Femur (tissue), 1 donor: ENCODE measurements around the gene PITPNC1.

Experiments used
- DNase-seq: peaks from one replicate; pipeline ENCODE4 v3.0.0-alpha.2; 2017

Gene PITPNC1

DNA sequence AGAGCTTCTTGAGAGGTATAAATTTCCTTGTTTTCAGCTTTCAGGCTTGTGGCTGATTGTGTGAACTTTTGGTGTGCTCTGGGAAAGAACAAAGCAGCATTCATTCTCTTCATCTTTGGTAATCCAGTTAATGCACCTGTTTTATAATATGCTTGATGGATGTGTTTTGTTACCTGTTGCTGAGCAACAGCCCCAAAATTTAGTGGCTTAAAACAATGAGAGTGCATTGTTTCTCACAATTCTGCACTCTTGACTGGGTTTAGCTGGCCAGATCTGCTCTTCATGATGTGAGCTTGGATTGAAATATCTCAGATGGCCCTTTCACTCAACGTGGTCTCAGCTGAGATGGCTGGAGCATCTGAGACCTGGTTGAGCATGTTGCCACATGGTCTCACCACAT lies 281.9 kb downstream of the PITPNC1 start:
- no peak for DNase-seq

DNA sequence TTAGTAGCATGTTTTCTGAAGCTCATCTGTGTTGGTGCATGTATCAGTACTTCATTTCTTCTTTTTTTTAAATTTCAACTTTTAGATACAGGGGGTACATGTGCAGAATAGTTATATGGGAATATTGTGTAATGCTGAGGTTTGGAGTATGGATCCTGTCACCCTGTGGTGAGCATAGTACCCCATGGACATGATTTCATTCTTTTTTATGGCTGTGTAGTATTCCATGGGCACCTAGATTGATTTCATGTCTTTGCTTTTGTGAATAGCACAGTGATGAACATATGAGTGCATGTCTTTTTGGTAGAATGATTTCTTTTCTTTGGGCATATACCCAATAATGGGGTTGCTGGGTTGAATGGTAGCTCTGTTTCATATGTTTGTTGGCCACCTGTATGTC lies 285.6 kb downstream of the PITPNC1 start:
- DNase-seq, result no peak

DNA sequence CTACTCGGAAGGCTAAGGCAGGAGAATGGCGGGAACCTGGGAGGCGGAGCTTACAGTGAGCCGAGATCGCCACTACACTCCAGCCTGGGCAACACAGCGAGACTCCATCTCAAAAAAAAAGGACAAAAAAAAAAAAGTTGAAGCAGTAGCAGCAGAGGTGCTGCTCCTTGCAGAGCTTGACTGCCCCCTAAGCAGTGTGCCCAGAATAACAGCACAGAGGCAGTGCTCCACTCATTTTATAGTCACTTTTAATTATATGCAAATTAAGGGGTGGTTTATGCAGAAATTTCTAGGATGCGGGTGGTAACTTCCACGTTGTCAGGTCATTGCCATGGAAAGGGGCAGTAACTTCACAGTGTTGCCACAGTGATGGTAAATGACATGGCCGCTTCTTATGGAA lies 286.4 kb downstream of the PITPNC1 start:
- no peak for DNase-seq

DNA sequence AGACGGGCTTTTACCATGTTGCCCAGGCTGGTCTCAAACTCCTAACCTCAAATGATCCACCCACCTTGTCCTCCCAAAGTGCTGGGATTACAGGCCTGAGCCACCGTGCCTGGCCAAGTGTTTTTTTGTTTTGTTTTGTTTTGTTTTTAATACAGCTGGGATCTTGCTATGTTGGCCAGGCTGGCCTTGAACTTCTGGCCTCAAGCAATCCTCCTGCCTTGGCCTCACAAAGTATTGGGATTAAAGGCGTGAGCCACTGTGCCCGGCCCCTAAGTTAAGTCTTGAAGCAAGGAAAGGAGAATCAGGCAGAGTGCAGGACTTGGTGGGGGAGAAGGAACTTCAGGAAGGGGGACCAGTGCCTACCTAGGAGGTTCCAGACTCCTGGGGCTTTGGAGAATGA lies 288.9 kb downstream of the PITPNC1 start:
- no peak for DNase-seq

DNA sequence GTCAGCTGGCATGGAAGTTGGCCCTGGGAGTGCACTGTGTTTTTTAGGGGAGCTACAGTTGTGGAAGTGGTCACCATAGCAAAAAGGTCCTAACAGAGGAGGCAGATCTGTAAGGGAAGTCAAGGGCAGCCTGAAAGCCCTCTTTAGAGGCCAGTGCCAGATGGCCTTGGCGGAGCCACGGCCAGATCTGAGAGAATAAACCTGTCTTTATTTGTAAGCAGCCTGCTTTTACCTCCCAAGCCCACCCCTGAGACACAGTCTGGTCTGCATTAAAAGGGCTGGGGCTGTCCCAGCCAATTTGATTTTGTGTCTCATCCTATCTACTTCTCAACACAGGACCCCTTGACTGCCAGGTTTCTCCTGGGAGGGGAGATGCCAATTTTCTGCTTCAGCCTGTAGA lies 289.6 kb downstream of the PITPNC1 start:
- no peak for DNase-seq

DNA sequence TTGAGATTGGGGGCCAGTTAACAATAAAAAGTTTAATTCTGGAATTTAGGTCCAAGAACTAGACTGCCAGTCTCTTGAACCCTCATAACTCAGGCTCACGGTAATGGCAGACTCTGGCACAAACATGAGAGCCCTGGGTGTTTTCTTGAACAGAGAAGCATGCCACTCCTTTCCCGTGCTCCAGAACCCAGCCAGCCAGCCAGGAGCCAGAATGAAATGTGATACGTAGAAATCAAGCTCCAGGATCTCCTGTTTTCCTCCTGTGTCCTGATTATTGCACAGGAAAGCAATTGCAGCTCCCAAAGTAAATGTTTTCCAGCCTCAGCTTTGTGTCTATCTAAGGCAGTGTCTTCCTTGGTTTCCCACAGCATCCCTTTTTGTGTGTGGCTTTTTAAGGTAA lies 294.4 kb downstream of the PITPNC1 start:
- DNase-seq, result no peak

DNA sequence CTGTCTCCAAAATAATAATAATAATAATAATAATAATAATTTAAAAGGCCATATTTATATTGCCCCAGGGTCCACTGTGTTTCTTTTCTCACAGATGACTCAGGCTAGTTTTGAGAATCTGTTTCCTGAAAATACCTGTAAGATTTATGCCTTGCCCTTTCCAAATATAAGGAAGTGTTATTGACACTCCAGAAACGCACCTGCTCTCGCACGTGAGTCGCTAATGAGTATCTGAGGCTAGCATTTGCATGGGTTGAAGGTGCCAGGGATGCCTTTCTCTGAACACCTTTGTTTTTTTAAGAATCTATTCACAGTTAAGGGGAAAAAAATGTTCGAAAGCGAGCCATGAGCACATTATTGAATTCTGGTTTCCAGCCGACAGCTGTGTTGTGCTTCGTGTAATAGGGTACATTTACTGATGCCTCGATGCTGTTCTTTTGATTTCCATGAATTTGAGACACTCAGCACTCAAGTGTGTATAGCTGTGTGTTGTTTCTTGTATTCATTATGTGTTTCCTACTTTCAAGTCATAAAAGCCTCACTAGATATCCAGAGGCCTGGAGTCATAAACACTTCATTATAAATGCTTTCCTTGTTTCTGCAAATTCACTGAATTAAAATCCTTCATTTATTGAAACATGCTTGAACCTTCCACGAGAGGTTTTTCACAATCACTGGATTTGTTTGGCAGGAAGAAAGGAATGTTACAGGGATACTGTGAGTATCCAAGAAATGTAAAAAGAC lies 295.7 kb downstream of the PITPNC1 start:
- no peak for DNase-seq

DNA sequence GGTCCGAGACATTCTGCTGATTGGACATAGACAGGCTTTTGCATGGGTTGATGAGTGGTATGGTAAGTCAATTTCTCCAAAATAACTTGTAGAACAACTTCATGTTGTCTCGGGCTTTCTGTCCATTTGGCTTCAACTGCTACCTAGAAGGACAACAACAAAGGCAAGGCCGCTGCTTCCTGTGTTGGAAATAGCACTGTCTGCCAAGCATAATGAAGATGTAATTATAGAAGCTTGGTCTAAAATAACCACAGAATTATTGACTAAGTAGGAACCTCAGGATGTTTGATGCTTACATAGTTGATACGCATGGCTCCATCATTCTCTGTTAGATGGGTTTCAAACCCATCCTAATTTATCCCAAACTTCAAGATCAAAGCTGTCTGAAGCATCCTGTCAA lies 298.4 kb downstream of the PITPNC1 start:
- DNase-seq, result no peak

DNA sequence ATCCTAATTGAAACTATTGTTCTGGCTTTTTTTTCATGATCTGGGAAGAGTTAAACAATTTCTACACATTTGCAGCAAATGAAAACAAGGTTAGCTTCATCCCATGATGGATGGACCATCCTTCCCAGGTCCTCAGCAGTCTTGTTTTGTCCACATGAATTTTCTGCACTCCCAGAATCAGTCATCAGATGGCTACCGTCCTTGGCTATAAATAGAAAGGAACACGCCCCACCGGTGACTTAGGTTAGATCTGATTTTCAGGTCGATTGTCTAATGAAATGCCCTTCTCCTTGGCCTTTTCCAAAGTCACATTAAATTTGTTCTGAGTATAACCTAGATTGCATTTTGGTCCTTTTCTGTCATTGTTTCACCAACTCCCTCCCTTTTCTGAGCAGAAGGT lies 299.2 kb downstream of the PITPNC1 start:
- DNase-seq, result no peak

DNA sequence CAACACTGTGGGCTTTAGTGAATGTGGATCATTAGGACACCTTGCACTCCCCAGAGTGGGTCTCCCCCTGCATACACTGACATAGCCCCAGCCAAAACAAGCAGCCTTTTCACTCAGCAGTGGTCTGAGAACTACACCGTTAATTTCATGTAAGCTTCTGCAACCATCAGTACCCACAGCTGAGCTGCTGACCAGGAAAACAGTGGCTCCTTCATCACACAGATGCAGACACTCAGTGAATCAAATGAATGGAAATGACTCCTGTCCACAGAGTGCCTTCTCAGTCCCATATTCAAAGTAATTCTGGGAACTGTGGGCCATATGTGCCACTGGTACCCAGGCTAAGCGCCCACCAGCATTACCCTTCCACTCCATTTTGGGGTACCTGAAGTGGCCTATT lies 301.3 kb downstream of the PITPNC1 start:
- DNase-seq, result no peak

DNA sequence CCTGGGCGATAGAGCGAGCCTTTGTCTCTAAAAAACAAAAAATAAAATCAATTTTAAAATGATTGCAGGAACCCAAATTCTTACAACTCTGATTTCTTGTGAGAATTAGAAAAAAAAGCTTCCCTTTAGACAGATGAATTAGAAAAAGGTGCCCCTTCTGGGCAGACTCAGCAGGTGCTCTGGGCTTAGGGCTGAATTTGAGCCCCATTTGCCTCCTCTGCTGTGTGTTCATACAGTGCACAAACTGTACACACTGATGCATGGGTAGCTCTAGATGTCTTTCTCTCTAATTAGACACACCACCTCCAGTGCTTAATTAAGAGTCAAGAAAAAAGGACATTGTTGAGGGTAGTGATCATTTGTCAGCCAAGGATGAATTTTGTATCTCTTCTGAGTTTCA lies 302.1 kb downstream of the PITPNC1 start:
- DNase-seq, result no peak

DNA sequence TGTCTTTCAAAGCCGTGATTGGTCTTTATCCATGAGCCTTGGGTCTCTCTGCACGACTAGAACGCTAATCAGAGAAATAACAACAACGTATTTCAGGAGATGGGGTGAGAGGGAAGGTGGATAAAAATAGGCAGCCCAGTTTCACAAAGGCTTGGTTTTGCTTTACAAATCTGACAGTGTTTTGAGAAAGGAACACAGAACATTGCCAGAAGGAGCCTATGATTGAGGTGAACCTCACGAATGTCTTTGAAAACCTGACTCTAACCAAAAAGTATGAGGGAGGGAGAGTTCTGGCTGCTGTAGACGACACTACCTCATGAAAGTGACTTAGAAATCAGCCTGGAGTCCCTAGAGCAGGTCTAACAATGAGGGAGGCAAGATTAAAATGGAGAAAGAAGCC lies 302.6 kb downstream of the PITPNC1 start:
- no peak for DNase-seq

DNA sequence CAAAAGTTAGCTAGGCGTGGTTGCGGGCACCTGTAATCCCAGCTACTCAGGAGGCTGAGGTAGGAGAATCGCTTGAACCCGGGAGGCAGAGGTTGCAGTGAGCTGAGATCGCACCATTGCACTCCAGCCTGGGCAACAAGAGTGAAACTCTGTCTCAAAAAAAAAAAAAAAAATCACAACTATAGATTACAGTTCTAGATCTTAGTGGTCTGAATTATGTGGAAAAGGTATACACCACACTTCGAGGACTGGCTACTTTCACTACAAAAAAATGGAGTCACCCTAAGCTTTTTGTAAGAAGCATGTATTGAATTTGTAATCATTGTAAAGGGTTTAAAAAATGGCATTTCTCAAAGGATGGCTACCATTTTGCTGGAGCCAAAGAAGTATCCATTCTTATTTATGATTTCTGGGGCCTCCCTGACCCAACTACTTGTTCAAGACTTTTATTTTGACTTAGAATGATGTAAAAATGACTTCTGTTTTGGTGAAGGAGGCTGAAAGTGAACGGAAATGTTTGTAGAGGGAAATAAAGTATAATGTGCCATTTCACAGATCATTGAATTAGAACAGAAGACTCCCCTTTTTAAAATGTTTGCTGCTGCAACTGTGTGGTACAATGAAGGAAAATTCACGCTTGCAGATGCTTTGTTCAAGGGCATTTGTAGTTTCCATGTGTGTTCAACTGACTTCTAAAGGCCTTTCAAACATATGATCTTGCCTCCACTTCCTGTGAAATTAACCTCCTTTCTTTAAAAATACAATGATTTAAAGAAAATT lies 303.6 kb downstream of the PITPNC1 start:
- no peak for DNase-seq

DNA sequence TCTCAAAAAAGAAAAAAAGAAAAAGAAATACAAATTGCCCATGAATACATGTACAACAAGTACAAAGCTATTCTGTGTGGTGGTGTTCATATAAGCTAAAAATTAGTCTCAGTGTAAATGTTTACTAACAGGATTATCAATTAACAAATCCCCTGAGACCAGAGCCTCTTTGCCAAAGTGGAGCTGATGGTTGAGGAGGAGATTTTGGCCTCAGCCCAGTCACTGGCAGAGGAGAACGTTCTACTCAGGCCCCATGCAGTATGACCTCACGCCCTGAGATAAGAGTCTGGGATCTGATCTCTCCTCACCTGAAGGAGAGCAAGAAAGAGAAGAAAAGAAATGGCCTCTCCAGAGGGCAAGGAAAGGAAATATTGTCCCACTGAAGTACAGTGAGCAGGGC lies 305.1 kb downstream of the PITPNC1 start:
- no peak for DNase-seq

DNA sequence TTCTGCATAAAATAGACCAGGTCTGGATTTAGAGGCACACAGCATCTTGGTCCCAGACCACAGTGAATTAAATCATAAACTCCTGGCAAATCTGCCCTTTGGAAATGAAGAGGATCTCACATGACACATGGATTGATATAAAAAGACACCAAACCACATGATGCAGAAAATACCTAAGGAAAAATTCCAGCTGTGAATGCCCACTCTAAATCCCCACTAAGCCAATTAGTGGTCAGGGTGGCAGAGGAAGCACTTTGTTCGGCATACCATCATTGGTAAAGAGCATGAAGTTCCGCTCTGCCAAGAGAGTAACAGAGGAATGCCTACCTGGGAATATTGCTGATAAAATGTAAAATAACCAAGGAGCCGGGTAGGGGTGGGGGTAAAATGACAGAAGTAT lies 308.3 kb downstream of the PITPNC1 start:
- DNase-seq, result no peak

DNA sequence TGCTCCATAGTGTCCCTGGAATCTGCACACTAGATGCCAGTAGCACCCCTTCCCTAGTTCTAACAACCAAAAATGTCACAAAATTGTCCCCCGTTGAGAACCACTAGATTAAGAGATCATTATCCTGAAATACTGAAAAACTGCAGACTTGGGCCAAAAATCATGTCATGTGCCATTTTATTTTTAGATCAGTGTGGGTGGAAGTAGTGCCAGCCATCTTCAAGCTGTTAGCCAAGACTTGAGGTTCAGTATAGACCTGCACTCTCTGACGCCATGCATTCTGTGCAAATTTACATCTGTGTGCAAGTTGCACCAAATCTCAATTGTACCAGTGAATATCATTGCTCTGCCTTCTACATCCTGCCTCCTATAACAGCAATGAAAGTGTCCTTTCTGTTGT lies 309.2 kb downstream of the PITPNC1 start:
- DNase-seq, result no peak

DNA sequence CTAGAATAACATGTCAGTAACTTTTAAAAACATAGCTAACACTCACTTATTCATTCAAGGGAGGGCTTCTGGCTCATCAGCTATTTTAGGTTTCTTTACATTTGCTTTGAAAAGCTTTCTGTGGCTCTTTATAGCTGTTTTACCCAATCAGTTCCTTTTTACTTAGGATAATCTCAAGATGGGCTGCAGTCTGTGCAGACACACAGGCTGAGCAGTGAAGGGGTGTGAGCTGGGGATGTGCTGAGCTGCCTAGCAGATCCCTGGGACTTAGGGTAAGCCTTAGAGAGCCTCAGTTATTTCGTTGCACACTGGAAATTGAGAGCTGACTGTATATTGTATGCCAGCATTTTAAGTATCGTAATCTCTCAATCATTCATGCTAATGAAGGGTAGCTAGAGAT lies 310.4 kb downstream of the PITPNC1 start:
- DNase-seq, result no peak

DNA sequence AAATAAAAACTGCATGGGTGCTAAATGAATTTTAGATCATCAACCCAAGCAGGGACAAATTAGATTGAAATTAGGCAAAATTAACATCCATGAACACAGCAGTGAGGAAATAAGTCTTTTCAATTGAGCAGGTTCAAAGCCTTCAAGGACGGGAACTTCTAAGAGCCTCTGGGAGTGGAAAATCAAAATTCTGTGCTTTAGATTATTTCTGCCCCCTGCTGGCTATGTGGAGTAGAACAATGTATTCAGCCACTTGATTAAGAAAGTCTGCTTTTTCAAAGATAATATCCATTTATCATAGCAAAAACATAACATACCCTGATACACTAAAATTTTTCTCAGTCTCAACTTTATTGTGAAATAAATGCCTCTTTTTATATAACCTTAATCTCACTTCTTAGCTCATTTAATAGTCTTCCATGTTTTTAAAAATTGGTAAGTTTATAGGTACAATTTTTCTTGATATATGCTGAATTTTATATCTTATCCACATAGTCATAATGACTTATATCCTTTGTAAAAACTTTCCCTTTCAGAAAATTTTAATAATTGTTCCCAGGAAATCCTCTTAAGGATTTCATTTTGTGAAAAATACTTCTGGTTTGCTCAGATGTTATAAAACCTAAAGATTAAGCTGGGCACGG lies 312.6 kb downstream of the PITPNC1 start:
- peak; percentile 46 for DNase-seq

DNA sequence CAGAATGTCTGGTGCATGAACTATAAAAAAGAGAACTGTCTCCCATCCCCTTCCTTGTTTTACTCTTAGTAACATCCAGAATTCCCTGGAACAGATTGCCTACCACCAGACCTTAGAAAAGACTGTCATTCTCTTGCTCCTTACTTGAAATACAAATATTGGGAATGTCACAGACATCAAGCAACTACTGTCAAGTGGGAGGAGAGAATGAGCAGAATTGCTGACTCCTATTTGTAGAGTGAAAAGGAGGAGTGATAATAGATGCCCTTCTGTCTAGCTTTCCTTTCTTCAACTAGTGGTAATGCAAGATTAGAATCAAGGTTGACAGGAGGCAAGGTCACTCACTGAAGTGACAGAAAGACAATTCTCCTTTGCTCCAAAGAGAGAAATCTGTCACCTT lies 316.7 kb downstream of the PITPNC1 start:
- no peak for DNase-seq

DNA sequence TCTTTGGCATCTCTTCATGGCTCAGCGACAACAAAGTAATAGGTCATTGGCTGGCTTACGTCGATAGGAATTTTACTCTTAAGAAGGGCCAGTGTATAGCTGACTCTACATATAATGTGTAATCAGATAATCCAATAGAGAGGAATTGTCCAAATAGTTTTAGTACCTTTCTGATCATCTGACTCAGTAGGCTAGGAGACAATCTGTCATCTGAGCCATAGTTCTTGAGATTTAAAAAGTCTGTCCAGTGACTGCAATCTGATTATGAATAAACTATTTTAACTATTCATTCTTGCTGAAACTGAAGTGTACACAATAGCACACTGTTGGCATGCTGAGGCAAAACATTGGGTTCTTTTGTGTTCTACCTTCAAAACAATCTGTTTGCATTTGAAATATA lies 319.3 kb downstream of the PITPNC1 start:
- no peak for DNase-seq

DNA sequence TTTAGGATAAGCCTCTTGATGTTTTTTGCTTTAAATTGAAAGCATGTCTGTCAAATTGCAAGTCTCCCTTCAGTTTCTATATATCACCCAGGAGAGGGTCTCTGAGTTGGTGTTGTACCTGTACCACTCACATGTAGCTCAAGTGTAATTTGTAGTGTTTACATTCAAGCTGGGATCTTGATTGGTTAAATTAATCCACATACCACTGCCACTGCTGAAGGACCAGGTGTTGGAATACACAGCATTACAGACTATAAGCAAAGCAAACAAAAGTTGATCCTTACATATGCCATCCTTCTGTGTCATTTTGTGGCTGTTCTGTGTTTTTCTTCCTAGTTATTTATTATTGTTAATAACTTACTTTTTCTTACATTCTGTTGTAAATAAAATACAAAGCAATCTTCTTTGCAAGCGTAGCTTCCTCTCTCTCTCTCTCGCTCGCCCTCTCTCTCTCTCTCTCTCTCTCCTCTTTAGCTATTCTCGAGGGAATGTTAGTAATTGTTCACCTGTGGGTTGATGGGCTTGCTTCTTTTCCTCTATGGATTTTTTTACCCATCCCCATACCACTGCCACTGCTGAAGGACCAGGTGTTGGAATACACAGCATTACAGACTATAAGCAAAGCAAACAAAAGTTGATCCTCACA lies 319.9 kb downstream of the PITPNC1 start:
- DNase-seq, result no peak

DNA sequence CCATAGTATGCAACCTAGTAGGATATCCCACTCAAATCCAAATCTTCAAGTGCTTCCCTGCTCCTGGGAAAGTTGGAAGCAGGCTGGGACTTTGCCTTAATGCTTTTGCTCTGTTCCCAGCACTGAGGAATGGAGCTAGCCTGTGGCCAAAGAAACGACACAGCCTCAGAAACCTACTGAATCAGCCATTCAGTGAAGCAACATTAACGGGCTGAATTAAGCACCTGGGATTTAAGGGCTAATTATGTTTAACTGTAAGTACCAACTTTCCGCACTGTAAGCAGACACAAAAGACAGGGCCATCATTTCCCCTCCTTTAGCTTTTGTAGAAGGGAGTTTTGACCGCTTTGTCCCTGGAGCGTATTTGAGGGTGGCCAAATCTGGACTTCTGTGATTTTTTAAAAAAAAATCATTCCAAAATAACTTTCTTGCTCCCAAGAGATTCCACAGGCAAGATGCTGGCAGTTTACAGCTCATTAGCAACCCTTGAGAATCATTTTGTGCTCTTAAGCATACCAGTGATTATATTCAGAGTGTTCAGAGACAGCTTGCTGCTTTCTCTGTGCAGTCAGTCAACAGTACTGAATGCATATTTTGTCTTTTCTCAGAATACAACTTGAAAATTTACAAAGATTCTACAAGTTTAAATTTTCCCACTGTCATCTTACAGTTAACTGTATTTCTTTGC lies 323.1 kb downstream of the PITPNC1 start:
- DNase-seq, result no peak

DNA sequence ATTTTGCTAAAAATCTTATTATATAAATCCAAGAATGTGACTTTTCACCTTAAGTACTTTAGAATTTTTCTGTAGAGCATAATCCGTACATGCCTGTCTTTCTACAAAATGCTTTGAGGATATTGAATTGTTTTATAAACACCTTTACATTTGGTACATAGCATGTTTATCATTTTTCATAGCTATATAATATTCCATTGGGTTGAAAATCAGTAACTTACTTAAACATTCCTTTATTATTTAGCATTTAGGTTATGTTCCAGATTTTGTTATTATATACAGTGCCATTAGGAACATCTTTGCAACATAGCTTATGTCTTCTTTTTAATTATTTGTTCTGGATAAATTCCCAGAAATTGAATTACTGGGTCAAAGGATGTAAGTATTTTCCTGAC lies 323.6 kb downstream of the PITPNC1 start:
- no peak for DNase-seq
